ENCODE measurements around the gene HNMT.
"Not testable (repeated sequence)": the region's sequence is repeated elsewhere in the genome, so short reads cannot be mapped to it uniquely, and the experiment has no call there.

HNMT gene

DNA sequence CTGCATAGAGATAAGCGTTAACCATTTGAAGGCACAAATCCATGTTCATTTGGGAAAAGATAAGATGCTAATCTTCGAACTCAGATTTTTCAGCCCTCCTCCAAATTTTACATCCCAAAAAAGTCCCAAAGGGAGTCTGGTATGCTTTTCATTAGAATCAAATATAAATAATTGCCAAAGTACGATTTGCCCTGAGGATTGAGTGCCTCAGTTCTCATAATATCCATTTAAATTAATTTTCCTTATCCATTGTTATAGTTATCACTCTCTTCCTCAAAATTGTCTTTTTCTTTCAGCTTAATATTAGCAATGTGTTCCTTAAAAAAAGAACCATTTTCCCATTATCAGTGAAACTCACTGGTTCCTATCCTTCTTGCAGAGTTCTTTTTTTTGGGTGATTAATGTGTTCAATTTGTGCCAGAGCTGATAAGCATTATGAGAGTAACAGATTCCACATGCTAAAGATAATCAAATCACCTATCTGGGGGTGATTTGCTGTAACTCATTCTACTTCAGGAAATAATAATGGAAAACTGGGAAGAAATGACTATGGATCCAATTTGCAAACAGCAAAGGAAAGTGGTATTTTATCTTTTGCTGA, 686 bp downstream of the HNMT start:
- DNase-seq (ENCODE audit: low read depth): no peak
- TF ChIP-seq, protein P1, sequence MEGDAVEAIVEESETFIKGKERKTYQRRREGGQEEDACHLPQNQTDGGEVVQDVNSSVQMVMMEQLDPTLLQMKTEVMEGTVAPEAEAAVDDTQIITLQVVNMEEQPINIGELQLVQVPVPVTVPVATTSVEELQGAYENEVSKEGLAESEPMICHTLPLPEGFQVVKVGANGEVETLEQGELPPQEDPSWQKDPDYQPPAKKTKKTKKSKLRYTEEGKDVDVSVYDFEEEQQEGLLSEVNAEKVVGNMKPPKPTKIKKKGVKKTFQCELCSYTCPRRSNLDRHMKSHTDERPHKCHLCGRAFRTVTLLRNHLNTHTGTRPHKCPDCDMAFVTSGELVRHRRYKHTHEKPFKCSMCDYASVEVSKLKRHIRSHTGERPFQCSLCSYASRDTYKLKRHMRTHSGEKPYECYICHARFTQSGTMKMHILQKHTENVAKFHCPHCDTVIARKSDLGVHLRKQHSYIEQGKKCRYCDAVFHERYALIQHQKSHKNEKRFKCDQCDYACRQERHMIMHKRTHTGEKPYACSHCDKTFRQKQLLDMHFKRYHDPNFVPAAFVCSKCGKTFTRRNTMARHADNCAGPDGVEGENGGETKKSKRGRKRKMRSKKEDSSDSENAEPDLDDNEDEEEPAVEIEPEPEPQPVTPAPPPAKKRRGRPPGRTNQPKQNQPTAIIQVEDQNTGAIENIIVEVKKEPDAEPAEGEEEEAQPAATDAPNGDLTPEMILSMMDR (IDR thresholded peaks at IDR 0.05; ENCODE audit: low read depth, low read length, missing control alignments): no peak
- H3K4me3 ChIP-seq (ENCODE audit: low read depth, low read length): no peak overlapping the region

DNA sequence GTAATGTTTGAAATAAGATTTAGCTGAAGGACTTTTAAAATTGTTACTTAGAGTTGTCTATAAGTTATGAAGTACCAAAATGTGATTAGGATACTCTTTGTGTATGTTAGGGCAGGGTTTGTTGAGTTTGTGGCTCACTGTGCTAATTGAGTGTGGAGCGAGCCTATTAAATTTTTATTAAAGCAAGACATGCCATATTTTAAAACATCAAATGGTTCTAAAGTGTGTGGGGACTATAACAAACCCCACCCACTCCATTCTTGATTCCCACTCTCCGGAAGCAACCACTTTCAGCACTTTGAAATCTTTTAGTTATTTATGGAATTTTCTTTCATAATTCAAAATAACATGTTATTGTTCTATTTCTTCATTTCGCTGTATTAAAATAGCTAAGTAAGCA, 1.8 kb downstream of the HNMT start:
- H3K4me3 ChIP-seq (ENCODE audit: low read depth, low read length): no peak overlapping the region
- TF ChIP-seq, protein P1 (IDR thresholded peaks at IDR 0.05; ENCODE audit: low read depth, low read length, missing control alignments): no peak

DNA sequence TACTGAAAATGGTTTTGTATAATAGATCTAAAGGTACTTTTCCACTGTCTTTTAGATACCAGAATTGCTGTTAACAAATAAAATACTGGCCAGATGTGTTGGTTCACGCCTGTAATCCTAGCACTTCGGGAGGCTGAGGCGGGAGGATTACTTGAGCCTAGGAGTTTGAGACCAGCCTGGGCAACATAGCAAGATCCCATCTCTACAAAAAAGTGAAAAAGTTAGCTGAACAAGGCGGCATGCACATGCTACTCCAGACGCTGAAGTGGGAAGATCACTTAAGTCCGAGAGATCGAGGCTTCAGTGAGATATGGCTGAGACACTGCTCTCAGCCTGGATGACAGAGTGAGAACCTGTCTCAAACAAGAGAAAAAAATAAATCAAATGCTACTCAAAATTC, 2.8 kb downstream of the HNMT start:
- TF ChIP-seq, protein P1 (IDR thresholded peaks at IDR 0.05; ENCODE audit: low read depth, low read length, missing control alignments): no peak
- DNase-seq (ENCODE audit: low read depth): no peak
- H3K4me3 ChIP-seq (ENCODE audit: low read depth, low read length): no peak overlapping the region

More for the DNA sequence above, 1.8 kb downstream of the HNMT start:
- no peak for DNase-seq (ENCODE audit: low read depth)

DNA sequence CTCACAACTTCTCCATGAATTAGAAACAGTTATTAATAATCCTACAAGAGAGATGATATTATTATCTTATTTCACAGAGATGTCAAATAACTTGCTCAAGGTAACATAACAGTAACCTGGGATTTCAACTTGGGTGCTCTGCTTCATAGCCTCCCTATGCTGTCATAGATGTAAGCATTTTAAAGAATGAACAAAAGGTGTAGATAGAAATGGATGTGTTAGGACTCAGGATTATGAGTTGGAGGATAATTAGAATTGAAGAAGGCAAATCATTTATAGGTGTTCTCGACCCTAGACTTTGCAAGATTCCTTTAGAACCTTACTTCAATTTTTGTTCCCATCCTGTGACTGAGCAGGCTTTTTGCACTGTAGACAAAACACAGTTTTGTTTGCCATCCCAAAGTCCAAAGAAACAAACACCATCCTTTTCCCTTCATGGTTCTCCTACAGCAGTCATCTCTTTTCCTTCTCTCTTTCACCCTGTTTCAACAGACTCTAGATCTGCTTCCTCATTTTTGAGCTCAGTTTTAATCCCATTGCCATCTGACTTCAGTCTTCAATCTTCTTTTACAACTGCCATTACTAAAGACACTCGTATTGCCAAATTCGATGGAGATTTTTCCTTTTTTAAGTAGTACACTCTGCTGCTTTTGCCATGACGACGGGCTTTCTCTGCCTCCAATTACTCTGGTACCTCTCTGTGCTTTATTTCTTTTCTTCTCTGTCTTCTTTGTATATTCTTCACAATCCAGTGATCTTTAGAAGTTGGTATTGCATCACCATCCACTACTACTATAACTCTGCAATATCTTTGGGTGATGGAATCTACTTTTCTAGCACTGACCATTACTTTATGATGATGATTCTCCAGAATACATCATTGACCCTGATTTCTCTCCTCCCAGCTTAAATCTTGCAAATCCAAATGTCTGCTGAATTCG, 4.5 kb downstream of the HNMT start:
- TF ChIP-seq, protein P1 (IDR thresholded peaks at IDR 0.05; ENCODE audit: low read depth, low read length, missing control alignments): no peak
- DNase-seq (ENCODE audit: low read depth): no peak

DNA sequence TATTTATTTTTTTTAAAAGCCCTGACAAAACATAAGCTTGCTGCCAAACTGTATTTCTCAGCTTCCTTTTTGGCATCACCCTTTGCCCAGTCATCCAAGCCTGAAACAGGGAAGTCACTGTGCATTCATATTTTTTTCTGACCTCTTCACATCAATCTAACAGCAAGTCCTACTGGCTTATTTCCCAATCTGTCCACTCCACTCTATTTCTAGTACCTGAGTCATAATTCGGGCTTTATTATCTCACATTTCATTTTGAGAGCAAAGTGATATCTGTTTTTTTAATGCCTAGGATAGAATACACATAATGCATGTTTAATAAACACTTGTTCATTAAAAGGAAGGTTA, 5.1 kb downstream of the HNMT start:
- TF ChIP-seq, protein P1 (IDR thresholded peaks at IDR 0.05; ENCODE audit: low read depth, low read length, missing control alignments): no peak
- DNase-seq (ENCODE audit: low read depth): no peak
- no peak overlapping the region for H3K4me3 ChIP-seq (ENCODE audit: low read depth, low read length)

More for the DNA sequence above, 4.5 kb downstream of the HNMT start:
- no peak overlapping the region for H3K4me3 ChIP-seq (ENCODE audit: low read depth, low read length)

DNA sequence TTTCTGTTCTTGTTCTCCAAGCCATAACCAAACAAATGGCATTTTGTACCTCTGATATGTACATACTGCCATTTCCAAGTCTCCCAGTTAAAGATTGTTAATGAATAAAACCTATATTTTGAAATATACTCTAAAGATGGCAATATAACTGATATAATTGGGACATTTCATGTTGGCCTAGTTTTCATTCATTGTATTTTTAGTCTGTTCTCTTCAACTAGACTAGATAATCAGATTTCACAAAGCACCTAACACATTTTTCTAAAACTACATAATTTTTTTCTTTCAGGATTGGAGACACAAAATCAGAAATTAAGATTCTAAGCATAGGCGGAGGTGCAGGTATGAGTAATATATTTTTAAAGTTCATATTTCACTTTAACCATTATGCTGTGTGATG, 5.6 kb downstream of the HNMT start:
- TF ChIP-seq, protein P1 (IDR thresholded peaks at IDR 0.05; ENCODE audit: low read depth, low read length, missing control alignments): no peak
- DNase-seq (ENCODE audit: low read depth): no peak
- no peak overlapping the region for H3K4me3 ChIP-seq (ENCODE audit: low read depth, low read length)

DNA sequence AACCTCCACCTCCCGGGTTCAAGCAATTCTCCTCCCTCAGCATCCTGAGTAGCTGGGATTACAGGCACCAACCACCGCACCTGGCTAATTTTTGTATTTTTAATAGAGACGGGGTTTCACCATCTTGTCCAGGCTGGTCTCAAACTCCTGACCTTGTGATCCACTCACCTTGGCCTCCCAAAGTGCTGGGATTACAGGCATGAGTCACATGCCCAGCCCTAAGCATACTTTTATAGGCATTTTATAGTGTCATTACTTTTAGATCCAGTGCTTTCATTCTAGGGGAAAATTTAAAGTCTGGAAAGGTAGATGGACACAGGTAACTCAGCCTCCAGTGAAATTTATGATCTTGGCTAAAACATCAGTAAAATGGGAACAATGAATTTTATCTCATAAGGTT, 7.0 kb downstream of the HNMT start:
- not testable (repeated sequence) for H3K4me3 ChIP-seq (ENCODE audit: low read depth, low read length); DNase-seq (ENCODE audit: low read depth)
